Right lobe of liver (tissue), 4 donors: Measurements from ENCODE around the gene TNNC1.

Experiments used
- POLR2A ChIP-seq: fragments of 450-650 bp; IDR thresholded peaks from one replicate; pipeline ENCODE4 v1.6.1; 2017; ENCODE audit warnings: antibody characterized with exemption, mild to moderate bottlenecking
- TF ChIP-seq, protein P1 (sequence below), 4 donors: fragments of 200-600 bp in 3 of 4; fragments of 450-650 bp in 1 of 4; IDR thresholded peaks; one replicate each; pipeline versions ENCODE4 v1.5.1 to v1.8.0; 2016 to 2022; ENCODE audit warnings: antibody characterized with exemption in 4 of 4, mild to moderate bottlenecking in 2 of 4
- donor health status: DM: no; HTN: no; CAD: no.
- donor health status: DM: no; HTN: no; CAD: no.
- donor health status: DM: no; HTN: yes; CAD: no.

DNA sequence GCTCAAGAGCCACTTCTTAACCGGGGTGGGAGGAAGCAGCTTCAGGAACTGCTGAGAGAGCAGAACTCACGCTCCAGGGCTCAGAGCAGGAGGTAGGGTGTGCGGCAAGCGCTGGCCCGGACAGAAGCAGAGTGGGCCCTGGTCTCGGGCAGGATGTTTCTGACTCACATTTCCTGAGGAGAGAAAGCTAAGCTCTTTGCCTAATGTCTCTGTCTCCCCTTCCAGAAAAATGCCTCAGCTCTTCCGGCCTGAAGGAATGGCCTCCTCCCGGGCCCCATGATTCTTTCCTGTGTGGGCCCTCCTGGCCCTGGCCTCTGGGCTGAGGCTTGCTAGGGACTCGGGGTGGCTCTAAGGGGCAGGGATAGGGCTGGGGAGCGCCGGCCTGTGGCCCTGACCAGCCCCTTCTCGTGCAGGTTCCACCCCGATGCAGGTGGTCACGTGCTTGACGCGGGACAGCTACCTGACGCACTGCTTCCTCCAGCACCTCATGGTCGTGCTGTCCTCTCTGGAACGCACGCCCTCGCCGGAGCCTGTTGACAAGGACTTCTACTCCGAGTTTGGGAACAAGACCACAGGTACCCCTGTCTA lies 37.2 kb upstream of the TNNC1 start:
- TF ChIP-seq, protein P1, sequence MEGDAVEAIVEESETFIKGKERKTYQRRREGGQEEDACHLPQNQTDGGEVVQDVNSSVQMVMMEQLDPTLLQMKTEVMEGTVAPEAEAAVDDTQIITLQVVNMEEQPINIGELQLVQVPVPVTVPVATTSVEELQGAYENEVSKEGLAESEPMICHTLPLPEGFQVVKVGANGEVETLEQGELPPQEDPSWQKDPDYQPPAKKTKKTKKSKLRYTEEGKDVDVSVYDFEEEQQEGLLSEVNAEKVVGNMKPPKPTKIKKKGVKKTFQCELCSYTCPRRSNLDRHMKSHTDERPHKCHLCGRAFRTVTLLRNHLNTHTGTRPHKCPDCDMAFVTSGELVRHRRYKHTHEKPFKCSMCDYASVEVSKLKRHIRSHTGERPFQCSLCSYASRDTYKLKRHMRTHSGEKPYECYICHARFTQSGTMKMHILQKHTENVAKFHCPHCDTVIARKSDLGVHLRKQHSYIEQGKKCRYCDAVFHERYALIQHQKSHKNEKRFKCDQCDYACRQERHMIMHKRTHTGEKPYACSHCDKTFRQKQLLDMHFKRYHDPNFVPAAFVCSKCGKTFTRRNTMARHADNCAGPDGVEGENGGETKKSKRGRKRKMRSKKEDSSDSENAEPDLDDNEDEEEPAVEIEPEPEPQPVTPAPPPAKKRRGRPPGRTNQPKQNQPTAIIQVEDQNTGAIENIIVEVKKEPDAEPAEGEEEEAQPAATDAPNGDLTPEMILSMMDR (IDR thresholded peaks at IDR 0.05), result no peak
- no peak for TF ChIP-seq POLR2A
